HG03565 (cell line): Measurements from ENCODE around the gene EIF5AL1.
"Not testable (repeated sequence)": the region's sequence is repeated elsewhere in the genome, so short reads cannot be mapped to it uniquely, and the experiment has no call there.

ENCODE experiments used
- ATAC-seq: cut with Tn5 transposase; IDR thresholded peaks from one replicate; pipeline ENCODE4 v1.9.1; 2021; ENCODE audit warnings: mild to moderate bottlenecking, moderate library complexity; ENCODE audit not compliant: unreplicated experiment

Gene EIF5AL1

DNA sequence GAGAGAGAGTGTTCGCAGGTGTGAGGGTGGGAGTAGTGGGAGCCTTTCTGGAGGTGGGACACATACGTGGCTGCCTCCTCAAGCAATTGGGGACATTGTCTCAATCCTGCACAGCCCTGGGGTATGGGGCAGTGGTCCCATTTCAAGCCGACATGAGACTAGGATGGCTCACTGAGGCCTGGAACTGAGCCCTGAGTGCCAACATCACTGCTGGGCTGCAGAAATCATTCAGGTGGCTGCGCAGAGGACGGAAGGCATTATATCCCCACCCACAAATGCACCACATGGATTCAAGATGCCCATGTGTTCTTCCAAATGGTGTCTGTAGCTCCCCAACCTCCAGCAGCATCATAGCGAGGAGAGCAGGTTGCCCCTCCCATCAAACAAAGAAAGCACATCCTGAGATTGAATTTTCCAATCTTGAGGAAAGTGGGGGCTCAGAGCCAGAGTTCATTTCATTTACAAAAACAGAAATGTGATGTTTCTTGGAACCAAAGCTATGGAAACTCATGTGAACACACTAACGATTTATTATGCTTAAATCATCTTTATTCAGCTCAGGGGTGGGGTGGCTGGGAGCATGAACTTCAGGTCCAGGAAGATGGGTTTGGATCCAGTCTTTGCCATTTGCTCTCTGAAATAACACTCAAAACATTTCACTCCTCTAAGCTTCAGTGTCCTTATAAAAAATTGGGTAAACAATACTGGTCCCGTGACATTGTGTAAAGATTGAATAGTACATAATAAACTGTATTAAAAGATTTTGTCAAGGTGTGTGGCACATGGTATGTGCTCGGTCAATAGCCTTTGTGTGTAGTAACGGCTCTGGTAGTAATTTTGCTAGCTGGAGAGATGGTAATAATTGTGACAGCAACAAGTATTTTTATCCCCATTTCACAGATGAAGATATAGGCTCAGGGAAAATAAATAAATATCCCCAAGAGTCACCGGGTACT lies 43.3 kb downstream of the EIF5AL1 start:
- no peak for ATAC-seq

- not testable (repeated sequence) for ATAC-seq
These were observed 44.6 kb downstream of the EIF5AL1 start for GRCh38 chr10:79556961-79557360.

- ATAC-seq: no peak
These were observed 47.4 kb downstream of the EIF5AL1 start for GRCh38 chr10:79559726-79560125.

GRCh38 chr10:79560160-79560709 lies 47.9 kb downstream of the EIF5AL1 start, which contains the start of gene SFTPA2:
Gene SFTPA2, minus strand, starts transcription at chr10:79560407. Its CDS starts 924 bp downstream, at chr10:79559483.
- no peak for ATAC-seq

DNA sequence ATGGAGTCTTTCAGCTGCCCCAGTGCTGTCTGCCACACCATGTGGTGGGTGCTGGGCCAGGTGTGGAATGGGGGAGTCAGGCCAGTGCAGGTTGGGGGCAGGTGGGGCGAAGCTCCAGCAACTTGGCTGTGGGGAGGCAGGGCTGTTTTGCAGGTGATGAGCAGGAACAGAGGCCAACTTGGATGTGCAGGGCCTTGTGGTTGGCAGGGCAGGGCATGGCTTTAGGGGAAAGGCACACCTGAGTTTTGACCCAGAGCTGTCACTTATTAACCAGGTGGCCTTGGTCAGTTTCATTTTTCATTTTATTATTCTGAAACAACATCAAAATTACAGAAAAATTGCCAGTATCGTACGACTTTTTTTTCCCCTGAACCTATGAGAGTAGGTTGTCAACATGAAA lies 48.9 kb downstream of the EIF5AL1 start:
- ATAC-seq: no peak

- ATAC-seq: peak; percentile 82
These were observed 49.9 kb downstream of the EIF5AL1 start for GRCh38 chr10:79562135-79562756.

DNA sequence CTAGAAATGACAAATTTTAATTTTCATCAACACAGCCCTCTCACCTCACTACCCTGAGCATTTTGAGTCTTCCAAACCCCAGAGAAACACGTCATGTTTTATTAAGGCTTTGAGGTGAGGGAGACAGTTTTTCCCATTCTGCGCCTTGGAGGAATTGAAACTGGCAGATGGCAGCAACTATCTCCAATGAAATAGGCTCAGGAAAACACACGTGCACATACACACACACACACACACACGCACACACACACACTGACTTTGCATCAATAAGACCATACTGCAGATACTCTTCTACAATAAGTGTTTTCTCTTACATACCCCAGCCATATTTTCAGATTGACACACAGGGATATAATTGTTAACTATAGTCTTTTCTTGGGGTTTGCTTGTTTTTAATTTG lies 51.1 kb downstream of the EIF5AL1 start:
- ATAC-seq: no peak
